Panc1 (cell line): ENCODE results near the gene BOK. TPM values are rescaled to one million over a fixed set of nuclear protein-coding genes. Genes with fewer than 3 reads are reported as not detected.

Source experiments
- ATAC-seq: fragments of 200-7000 bp; cut with Tn5 transposase; 2 replicates; pipeline ENCODE4 v1.9.1; 2020; ENCODE audit warnings: mild to moderate bottlenecking, moderate library complexity
- BruUV-seq: library from RNA; stranded (reverse); fragments of 400-500 nt; replicated peaks from 2 replicates; lab custom pipeline; 2021; lab: Mats Ljungman, UMichigan
- CTCF ChIA-PET: fragments of 300-600 bp; sonication (Branson Sonifier 250); formaldehyde crosslinking; loops from one replicate; lab custom pipeline; 2022; ENCODE audit warnings: antibody characterized with exemption; lab: Charles Lee
- POLR2A ChIA-PET: fragments of 300-600 bp; sonication (Branson Sonifier 250); formaldehyde crosslinking; loops from one replicate; lab custom pipeline; 2022; ENCODE audit warnings: antibody characterized with exemption; lab: Charles Lee
- DNase-seq: peaks from one replicate; pipeline ENCODE4 v3.0.0-alpha.2; 2010; ENCODE audit warnings: low read depth, low spot score
- H3K27ac ChIP-seq: 2 replicates; pipeline ENCODE4 v1.5.1; 2011; ENCODE audit warnings: mild to moderate bottlenecking, low read length, inconsistent platforms
- H3K27me3 ChIP-seq: fragments of 200-500 bp; sonication (Bioruptor generic); 2 replicates; pipeline ENCODE4 v1.6.0; 2014; ENCODE audit warnings: low read length, inconsistent platforms; ENCODE audit not compliant: control insufficient read depth, insufficient read depth
- H3K36me3 ChIP-seq: fragments of 200-500 bp; sonication (Bioruptor generic); 2 replicates; pipeline ENCODE4 v1.5.1; 2014; ENCODE audit warnings: inconsistent platforms, mild to moderate bottlenecking, low read length, moderate library complexity; ENCODE audit not compliant: control insufficient read depth, insufficient read depth
- H3K4me1 ChIP-seq: 2 replicates; pipeline ENCODE4 v1.5.1; 2011; ENCODE audit warnings: inconsistent platforms, mild to moderate bottlenecking, low read length, moderate library complexity; ENCODE audit not compliant: control insufficient read depth, insufficient read depth
- H3K4me3 ChIP-seq, 2 experiments: 2 replicates each; pipeline ENCODE4 v1.5.1; 2011 to 2012; ENCODE audit warnings: low read depth in 2 of 2, low read length in 2 of 2, mild to moderate bottlenecking in 2 of 2, inconsistent platforms in 1 of 2, moderate library complexity in 1 of 2
- H3K9me3 ChIP-seq: fragments of 200-500 bp; sonication (Bioruptor generic); 2 replicates; pipeline ENCODE4 v1.5.1; 2014; ENCODE audit warnings: low read depth, mild to moderate bottlenecking, inconsistent platforms, low read length, moderate library complexity; ENCODE audit not compliant: control insufficient read depth, insufficient read depth
- CTCF ChIP-seq: fragments of 450-650 bp; IDR thresholded peaks from 2 replicates; pipeline ENCODE4 v1.5.1; 2017; ENCODE audit warnings: mild to moderate bottlenecking
- POLR2AphosphoS5 ChIP-seq: IDR thresholded peaks from 2 replicates; pipeline ENCODE4 v1.6.1; 2012; ENCODE audit warnings: mild to moderate bottlenecking, low read depth, low read length, moderate library complexity
- REST ChIP-seq, 2 experiments: IDR thresholded peaks; 2 replicates each; pipeline ENCODE4 v1.6.1; 2011 to 2012; ENCODE audit warnings: low read depth in 2 of 2, control low read depth in 1 of 2, low read length in 1 of 2, mild to moderate bottlenecking in 1 of 2, moderate library complexity in 1 of 2; ENCODE audit not compliant: insufficient read depth in 1 of 2
- SIN3A ChIP-seq: IDR thresholded peaks from 2 replicates; pipeline ENCODE4 v1.6.1; 2012; ENCODE audit warnings: low read depth, mild to moderate bottlenecking, low read length, moderate library complexity, borderline replicate concordance; ENCODE audit not compliant: insufficient read depth
- TCF7L2 ChIP-seq: IDR thresholded peaks from 2 replicates; pipeline ENCODE4 v1.6.1; 2011; ENCODE audit warnings: mild to moderate bottlenecking, low read depth, low read length, inconsistent platforms
- in situ Hi-C: cut with HindIII; loops from 2 replicates; pipeline ENCODE4 v1.10.0; 2016; ENCODE audit warnings: low sequenced_read_pairs, low pct_unique_long_range_greater_than_20kb
- intact Hi-C: fragments of 100-400 bp; cut with micrococcal nuclease; formaldehyde crosslinking; loops from one replicate; pipeline ENCODE4 v1.10.0; 2022; ENCODE audit not compliant: unreplicated experiment
- total RNA-seq: library from RNA; stranded (reverse); gene quantifications from one replicate; pipeline ENCODE4 v1.2.1, GENCODE V29; 2021; ENCODE audit not compliant: unreplicated experiment

The BOK gene
- total RNA-seq, 1 experiment from 2014 or later, result 39.1 TPM

- no peaks in the 10 kb centered on the region for H3K9me3 ChIP-seq
- CTCF ChIA-PET, result no interaction called here
- peaks cover 13% of the 10 kb centered on the region for H3K4me1 ChIP-seq
- intact Hi-C loops, result no loop called here
- in situ Hi-C loops, result no loop called here
- H3K27ac ChIP-seq, result no peak overlapping the region
- DNase-seq (no peak), ATAC-seq (no peak)
- POLR2A ChIA-PET, result interaction anchor here (0.6 kb wide), 1 partner anchor 41 kb away, joined by 3 read pairs; no protein-coding TSS in a partner anchor
- no peak for TF ChIP-seq REST (IDR thresholded peaks at IDR 0.05; ENCODE audit: insufficient read depth in 1 of 2, low read depth in 2 of 2, low read length in 1 of 2)
- TF ChIP-seq CTCF, result no peak
- no peak for TF ChIP-seq SIN3A
- TF ChIP-seq POLR2AphosphoS5, result no peak
- no peak for TF ChIP-seq TCF7L2
- BruUV-seq, result no TSS peak
- H3K27me3 ChIP-seq, result no peaks in the 10 kb centered on the region
- no peaks in the 10 kb centered on the region for H3K36me3 ChIP-seq
- H3K4me3 ChIP-seq, result no peak overlapping the region
Measured at GRCh38 chr2:241545106-241545505, 13.4 kb upstream of the BOK start.

GRCh38 chr2:241545523-241546473 lies 12.7 kb upstream of the BOK start:
- intact Hi-C loops (no loop called here), in situ Hi-C loops (no loop called here)
- CTCF ChIA-PET, result no interaction called here
- peaks cover 9% of the 10 kb centered on the region for H3K4me1 ChIP-seq
- H3K9me3 ChIP-seq, result no peaks in the 10 kb centered on the region
- TF ChIP-seq TCF7L2 (no peak), POLR2AphosphoS5 (no peak), SIN3A (no peak), REST (IDR thresholded peaks at IDR 0.05; ENCODE audit: insufficient read depth in 1 of 2, low read depth in 2 of 2, low read length in 1 of 2) (no peak), CTCF (no peak)
- H3K27me3 ChIP-seq, result no peaks in the 10 kb centered on the region
- H3K27ac ChIP-seq, result no peak overlapping the region
- POLR2A ChIA-PET, result interaction anchor here (0.6 kb wide), 1 partner anchor 41 kb away, joined by 3 read pairs; no protein-coding TSS in a partner anchor
- no peaks in the 10 kb centered on the region for H3K36me3 ChIP-seq
- no peak overlapping the region for H3K4me3 ChIP-seq
- BruUV-seq, result no TSS peak
- ATAC-seq (no peak), DNase-seq (no peak)
